Epithelial cell of esophagus (primary cell): Measurements from ENCODE around the gene SPINK13.

ENCODE experiments used
- DNase-seq: peaks from one replicate; pipeline ENCODE4 v3.0.0; 2010; ENCODE audit warnings: low read depth
- H3K4me3 ChIP-seq: 2 replicates; pipeline ENCODE4 v1.5.1; 2011; ENCODE audit warnings: mild to moderate bottlenecking, low read length, control low read depth
- TF ChIP-seq, protein P1 (sequence below): IDR thresholded peaks from 2 replicates; pipeline ENCODE4 v1.5.1; 2011; ENCODE audit warnings: low read depth, mild to moderate bottlenecking, low read length, control low read depth, inconsistent platforms; ENCODE audit not compliant: insufficient read depth; ENCODE audit errors: missing control alignments

Gene SPINK13

GRCh38 chr5:148290271-148291195 lies 21.9 kb downstream of the SPINK13 start:
- TF ChIP-seq, protein P1, sequence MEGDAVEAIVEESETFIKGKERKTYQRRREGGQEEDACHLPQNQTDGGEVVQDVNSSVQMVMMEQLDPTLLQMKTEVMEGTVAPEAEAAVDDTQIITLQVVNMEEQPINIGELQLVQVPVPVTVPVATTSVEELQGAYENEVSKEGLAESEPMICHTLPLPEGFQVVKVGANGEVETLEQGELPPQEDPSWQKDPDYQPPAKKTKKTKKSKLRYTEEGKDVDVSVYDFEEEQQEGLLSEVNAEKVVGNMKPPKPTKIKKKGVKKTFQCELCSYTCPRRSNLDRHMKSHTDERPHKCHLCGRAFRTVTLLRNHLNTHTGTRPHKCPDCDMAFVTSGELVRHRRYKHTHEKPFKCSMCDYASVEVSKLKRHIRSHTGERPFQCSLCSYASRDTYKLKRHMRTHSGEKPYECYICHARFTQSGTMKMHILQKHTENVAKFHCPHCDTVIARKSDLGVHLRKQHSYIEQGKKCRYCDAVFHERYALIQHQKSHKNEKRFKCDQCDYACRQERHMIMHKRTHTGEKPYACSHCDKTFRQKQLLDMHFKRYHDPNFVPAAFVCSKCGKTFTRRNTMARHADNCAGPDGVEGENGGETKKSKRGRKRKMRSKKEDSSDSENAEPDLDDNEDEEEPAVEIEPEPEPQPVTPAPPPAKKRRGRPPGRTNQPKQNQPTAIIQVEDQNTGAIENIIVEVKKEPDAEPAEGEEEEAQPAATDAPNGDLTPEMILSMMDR: peak; percentile 66
- H3K4me3 ChIP-seq: no peak overlapping the region
- peak; percentile 46 for DNase-seq

- H3K4me3 ChIP-seq: no peak overlapping the region
- peak; percentile 36 for DNase-seq
- TF ChIP-seq, protein P1: no peak
Observed at GRCh38 chr5:148297731-148298130, 29.1 kb downstream of the SPINK13 start.

GRCh38 chr5:148306446-148306845 lies 37.9 kb downstream of the SPINK13 start:
- DNase-seq: no peak
- no peak overlapping the region for H3K4me3 ChIP-seq
- TF ChIP-seq, protein P1: peak; percentile 36

DNA sequence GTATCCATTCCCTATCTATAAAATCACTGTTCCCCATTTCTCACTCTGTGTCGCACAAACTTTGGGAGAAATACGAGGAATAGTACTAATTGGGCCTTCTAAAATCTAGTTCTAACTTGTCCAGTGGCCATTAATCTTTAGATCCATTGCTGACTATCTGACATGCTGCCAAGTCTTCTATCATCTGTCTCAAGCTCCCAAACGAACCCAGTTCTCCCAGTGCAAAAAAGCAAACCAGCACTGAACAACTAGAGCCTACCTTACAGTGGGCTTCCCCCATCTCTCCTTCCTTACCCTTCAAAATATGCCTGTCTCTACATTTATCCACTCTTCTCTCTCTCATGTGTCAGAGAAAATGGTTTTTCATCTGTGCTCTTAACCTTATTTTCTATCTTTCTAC lies 40.4 kb downstream of the SPINK13 start:
- TF ChIP-seq, protein P1: no peak
- H3K4me3 ChIP-seq: no peak overlapping the region
- no peak for DNase-seq

DNA sequence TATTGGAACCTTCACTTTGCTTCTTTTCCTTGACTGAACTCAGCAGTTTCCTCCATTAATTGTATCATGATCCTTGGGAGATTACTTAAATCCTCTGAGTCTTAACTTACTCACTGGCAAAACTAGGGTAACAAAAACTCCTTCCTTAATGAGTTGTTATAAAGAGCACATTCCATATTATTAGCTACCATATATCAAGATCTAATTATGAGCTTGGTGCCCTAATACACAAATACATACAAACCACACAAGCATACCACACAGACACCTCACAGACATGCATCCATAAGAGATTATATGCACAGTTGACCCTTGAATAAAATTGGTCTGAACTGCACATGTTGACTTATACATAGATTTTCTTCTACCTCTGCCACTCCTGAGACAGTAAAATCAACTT lies 41.2 kb downstream of the SPINK13 start:
- DNase-seq: no peak
- TF ChIP-seq, protein P1: no peak
- no peak overlapping the region for H3K4me3 ChIP-seq

- TF ChIP-seq, protein P1: no peak
- H3K4me3 ChIP-seq: no peak overlapping the region
- DNase-seq: peak; percentile 7
Observed at GRCh38 chr5:148311484-148311883, 42.9 kb downstream of the SPINK13 start.
